Measurements from ENCODE around the gene PPA1.

The PPA1 gene

GRCh38 chr10:70169649-70170364, 63.4 kb downstream of the PPA1 start:
- DNase-seq (ENCODE audit: low read depth): no peak

GRCh38 chr10:70169011-70169410, 64.2 kb downstream of the PPA1 start:
- no peak for DNase-seq (ENCODE audit: low read depth)
- peak overlapping the region; percentile 92 for H3K4me3 ChIP-seq (ENCODE audit: control insufficient read depth, low read depth, low read length)
- TF ChIP-seq CTCF (IDR thresholded peaks at IDR 0.05; ENCODE audit: control insufficient read depth, insufficient read depth, low read depth, low read length, missing control alignments): no peak

More at GRCh38 chr10:70169649-70170364, 63.4 kb downstream of the PPA1 start:
- H3K4me3 ChIP-seq (ENCODE audit: control insufficient read depth, low read depth, low read length): peak overlapping the region; percentile 92
- no peak for TF ChIP-seq CTCF (IDR thresholded peaks at IDR 0.05; ENCODE audit: control insufficient read depth, insufficient read depth, low read depth, low read length, missing control alignments)

GRCh38 chr10:70167246-70167645, 66.0 kb downstream of the PPA1 start:
- H3K4me3 ChIP-seq (ENCODE audit: control insufficient read depth, low read depth, low read length): no peak overlapping the region
- TF ChIP-seq CTCF (IDR thresholded peaks at IDR 0.05; ENCODE audit: control insufficient read depth, insufficient read depth, low read depth, low read length, missing control alignments): no peak
- DNase-seq (ENCODE audit: low read depth): no peak

- DNase-seq (ENCODE audit: low read depth): no peak
- TF ChIP-seq CTCF (IDR thresholded peaks at IDR 0.05; ENCODE audit: control insufficient read depth, insufficient read depth, low read depth, low read length, missing control alignments): no peak
- H3K4me3 ChIP-seq (ENCODE audit: control insufficient read depth, low read depth, low read length): no peak overlapping the region
Measured at GRCh38 chr10:70166394-70166793, 66.8 kb downstream of the PPA1 start.

GRCh38 chr10:70164163-70164562, 69.1 kb downstream of the PPA1 start:
- no peak overlapping the region for H3K4me3 ChIP-seq (ENCODE audit: control insufficient read depth, low read depth, low read length)
- TF ChIP-seq CTCF (IDR thresholded peaks at IDR 0.05; ENCODE audit: control insufficient read depth, insufficient read depth, low read depth, low read length, missing control alignments): no peak
- no peak for DNase-seq (ENCODE audit: low read depth)

GRCh38 chr10:70163448-70163847, 69.8 kb downstream of the PPA1 start:
- no peak for DNase-seq (ENCODE audit: low read depth)
- H3K4me3 ChIP-seq (ENCODE audit: control insufficient read depth, low read depth, low read length): no peak overlapping the region
- TF ChIP-seq CTCF (IDR thresholded peaks at IDR 0.05; ENCODE audit: control insufficient read depth, insufficient read depth, low read depth, low read length, missing control alignments): no peak
